Iris pigment epithelial cell (primary cell): ENCODE measurements around the gene ATP6V0A1.
A peak's percentile ranks its signal among the peaks of the same experiment; 100 is the strongest.

Experiments used
- DNase-seq: peaks from one replicate; pipeline ENCODE4 v3.0.0-alpha.2; 2011; ENCODE audit warnings: low read depth

The ATP6V0A1 gene

GRCh38 chr17:42562388-42563142, 103.9 kb downstream of the ATP6V0A1 start:
- DNase-seq: peak; percentile 51

DNA sequence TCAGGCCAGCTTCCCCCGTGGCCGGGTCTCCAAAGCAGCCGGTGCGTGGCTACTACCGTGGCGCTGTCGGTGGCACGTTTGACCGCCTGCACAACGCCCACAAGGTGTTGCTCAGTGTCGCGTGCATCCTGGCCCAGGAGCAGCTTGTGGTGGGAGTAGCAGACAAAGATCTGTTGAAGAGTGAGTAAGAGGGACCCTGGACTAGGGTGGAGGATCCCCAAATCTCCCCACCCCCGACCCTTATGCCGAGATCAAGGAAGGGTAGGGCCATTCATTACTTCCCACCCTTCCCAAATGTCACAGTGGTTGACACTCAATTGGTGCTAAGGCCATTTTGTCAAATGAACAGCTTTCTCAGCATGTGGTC, 104.4 kb downstream of the ATP6V0A1 start:
- DNase-seq: no peak

- no peak for DNase-seq
These were observed 104.9 kb downstream of the ATP6V0A1 start for GRCh38 chr17:42563543-42563942.

- no peak for DNase-seq
These were observed 105.3 kb downstream of the ATP6V0A1 start for GRCh38 chr17:42563950-42564349.

DNA sequence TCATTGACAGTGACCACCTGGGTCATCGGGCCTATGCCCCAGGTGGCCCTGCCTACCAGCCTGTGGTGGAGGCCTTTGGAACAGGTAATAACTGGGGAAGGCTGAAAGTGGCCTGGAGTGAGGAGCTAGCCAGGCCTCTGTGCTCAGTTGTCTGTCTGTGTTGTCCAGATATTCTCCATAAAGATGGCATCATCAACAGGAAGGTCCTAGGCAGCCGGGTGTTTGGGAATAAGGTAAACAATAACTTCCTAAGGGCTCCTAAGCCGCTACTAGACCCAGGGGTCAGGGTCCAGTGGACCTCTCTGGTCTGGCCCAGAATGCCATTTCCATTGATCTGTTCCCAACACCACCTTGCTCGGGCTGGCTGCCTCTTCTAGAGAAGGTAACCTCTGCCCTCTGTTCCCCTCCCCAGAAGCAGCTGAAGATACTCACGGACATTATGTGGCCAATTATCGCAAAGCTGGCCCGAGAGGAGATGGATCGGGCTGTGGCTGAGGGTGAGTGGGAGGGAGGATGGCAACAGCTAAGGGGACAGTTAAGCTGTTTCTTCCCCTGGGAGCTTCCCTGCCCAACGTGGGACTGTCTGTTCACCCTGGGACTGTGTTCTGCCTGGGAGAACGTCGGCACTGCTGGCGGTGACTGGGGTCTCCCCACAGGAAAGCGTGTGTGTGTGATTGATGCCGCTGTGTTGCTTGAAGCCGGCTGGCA, 106.3 kb downstream of the ATP6V0A1 start:
- no peak for DNase-seq

GRCh38 chr17:42565523-42566214, 107.0 kb downstream of the ATP6V0A1 start:
- no peak for DNase-seq

DNA sequence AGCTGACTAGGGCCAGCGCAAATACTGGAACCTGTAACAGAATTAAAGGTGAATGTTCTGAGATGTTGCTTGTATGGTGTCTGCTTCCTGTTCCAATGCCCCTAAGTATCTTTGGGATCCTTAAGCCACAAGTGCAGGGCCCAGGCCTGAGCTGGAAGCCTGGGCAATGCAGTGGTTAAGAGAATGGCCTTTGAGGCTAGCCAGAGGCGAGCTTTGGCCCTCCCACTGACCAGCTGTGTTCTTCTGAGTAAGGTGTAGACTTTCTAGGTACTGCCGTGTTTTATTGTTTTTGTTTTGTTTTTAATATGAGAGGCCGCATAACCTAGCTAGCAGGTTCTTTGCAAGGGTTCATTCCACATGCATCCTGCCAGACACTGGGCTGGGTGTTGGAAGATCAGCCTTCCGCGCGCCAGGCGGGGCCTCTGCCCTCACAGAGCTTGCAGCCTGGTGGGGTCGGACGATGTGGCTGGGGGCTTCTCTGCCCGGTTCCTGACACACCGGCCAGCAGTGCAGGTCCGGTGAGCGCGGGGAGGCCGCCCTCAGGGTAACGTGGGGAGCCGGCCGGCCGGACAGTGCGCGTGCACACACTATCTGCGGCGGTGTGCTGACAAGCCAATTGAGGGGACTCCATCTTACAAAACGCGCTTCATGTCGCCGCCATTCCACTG, 107.7 kb downstream of the ATP6V0A1 start:
- DNase-seq: no peak

GRCh38 chr17:42566883-42567573, 108.3 kb downstream of the ATP6V0A1 start, which contains the start of gene MLX:
MLX (plus strand) TSS chr17:42567100; CDS start chr17:42567125, 25 bp downstream.
- DNase-seq: peak; percentile 79

DNA sequence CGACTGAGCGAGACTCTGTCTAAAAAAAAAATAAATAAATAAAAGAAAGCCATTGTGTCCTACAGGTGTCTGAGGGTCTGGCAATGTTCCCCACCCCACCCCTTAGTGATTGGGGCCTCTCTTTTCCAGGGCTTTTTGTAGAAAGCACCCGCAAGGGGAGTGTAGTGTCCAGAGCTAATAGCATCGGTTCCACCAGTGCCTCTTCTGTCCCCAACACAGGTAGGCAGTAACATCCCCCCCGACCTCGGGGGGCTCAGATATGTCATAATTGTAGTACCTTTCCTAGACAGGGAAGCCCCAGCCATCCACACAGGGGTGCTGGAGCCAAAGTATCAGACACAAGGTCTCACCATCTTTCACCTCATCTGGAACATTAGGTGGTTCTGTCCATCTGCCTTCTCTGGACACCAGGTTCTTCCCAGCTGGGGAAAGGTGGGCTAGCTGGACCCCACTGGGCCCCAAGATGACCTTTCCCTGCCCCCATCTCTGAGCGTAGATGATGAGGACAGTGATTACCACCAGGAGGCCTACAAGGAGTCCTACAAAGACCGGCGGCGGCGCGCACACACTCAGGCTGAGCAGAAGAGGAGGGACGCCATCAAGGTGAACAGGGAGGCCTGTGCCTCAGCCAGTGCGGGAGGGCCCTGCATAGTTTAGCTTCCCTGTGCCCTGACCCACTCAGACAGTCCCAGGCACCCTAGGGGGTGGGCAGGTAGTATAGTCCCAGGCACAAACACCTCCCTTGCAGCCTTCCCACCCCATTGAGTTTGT, 109.8 kb downstream of the ATP6V0A1 start:
- DNase-seq: no peak

DNA sequence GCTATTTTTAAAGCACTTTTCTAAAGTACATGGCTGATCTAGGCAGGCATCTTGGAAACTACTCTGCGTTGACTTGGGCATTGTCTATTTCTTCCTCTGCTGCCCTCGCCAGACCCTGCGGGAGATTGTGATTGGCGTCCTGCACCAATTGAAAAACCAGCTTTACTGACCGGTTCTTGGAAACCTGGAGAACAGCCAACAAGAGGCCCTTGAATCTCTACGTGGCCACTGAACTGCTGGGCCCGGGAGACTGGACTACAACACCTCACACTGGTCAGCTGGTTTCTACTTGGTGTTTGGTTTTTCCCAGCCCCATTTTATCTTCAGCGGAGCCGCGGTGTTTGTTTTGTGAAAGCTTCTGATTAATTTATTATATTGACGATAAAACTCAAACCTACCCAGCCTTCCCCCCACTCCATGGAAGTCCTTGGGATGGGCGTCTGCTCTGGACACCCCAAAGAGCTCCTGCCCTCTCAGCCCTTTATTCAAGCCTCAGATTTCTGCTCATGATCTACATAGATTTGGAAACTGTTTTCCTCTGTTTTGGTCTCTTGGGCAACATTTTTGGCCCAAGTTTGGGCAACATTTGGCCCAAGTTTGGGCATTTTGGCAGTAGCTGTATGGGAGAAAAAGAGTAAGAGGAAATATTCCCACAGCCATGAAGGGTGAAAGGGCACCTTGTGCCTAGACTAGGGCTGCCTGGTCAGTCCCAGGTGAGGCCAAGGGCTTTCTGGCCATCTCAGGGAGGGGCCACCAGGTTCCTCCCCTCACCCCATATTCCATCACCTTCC, 113.0 kb downstream of the ATP6V0A1 start:
- no peak for DNase-seq
